Measurements from ENCODE around the gene KREMEN1.
"Not testable (repeated sequence)": the region's sequence is repeated elsewhere in the genome, so short reads cannot be mapped to it uniquely, and the experiment has no call there.

Gene KREMEN1

GRCh38 chr22:29079218-29079901 is 6.5 kb downstream of the KREMEN1 start:
- no peak for DNase-seq (ENCODE audit: low spot score)

GRCh38 chr22:29080106-29080975 is 7.5 kb downstream of the KREMEN1 start:
- DNase-seq (ENCODE audit: low spot score): no peak

GRCh38 chr22:29081517-29082236 is 8.8 kb downstream of the KREMEN1 start:
- no peak for DNase-seq (ENCODE audit: low spot score)

GRCh38 chr22:29082826-29083545 is 10.2 kb downstream of the KREMEN1 start:
- DNase-seq (ENCODE audit: low spot score): no peak

- DNase-seq (ENCODE audit: low spot score): not testable (repeated sequence)
Observed at GRCh38 chr22:29083576-29083932, 10.7 kb downstream of the KREMEN1 start.

- no peak for DNase-seq (ENCODE audit: low spot score)
Observed at GRCh38 chr22:29083933-29084591, 11.2 kb downstream of the KREMEN1 start.

- no peak for DNase-seq (ENCODE audit: low spot score)
Observed at GRCh38 chr22:29087012-29087411, 14.2 kb downstream of the KREMEN1 start.

GRCh38 chr22:29088809-29089208 is 16.0 kb downstream of the KREMEN1 start:
- no peak for DNase-seq (ENCODE audit: low spot score)

GRCh38 chr22:29089507-29089906 is 16.7 kb downstream of the KREMEN1 start:
- DNase-seq (ENCODE audit: low spot score): no peak

GRCh38 chr22:29090039-29090438 is 17.2 kb downstream of the KREMEN1 start:
- DNase-seq (ENCODE audit: low spot score): no peak

GRCh38 chr22:29092243-29092642 is 19.4 kb downstream of the KREMEN1 start:
- no peak for DNase-seq (ENCODE audit: low spot score)

GRCh38 chr22:29093030-29093429 is 20.2 kb downstream of the KREMEN1 start:
- DNase-seq (ENCODE audit: low spot score): no peak

GRCh38 chr22:29093501-29094300 is 20.9 kb downstream of the KREMEN1 start:
- DNase-seq (ENCODE audit: low spot score): peak; percentile 35

GRCh38 chr22:29095459-29095858 is 22.6 kb downstream of the KREMEN1 start:
- no peak for DNase-seq (ENCODE audit: low spot score)

- no peak for DNase-seq (ENCODE audit: low spot score)
Observed at GRCh38 chr22:29096736-29097669, 24.2 kb downstream of the KREMEN1 start.

GRCh38 chr22:29098296-29098695 is 25.5 kb downstream of the KREMEN1 start:
- no peak for DNase-seq (ENCODE audit: low spot score)

GRCh38 chr22:29102300-29102699 is 29.5 kb downstream of the KREMEN1 start:
- no peak for DNase-seq (ENCODE audit: low spot score)

- DNase-seq (ENCODE audit: low spot score): no peak
Observed at GRCh38 chr22:29103121-29103520, 30.3 kb downstream of the KREMEN1 start.

- DNase-seq (ENCODE audit: low spot score): peak; percentile 25
Observed at GRCh38 chr22:29105468-29105867, 32.6 kb downstream of the KREMEN1 start.

- no peak for DNase-seq (ENCODE audit: low spot score)
Observed at GRCh38 chr22:29106839-29107238, 34.0 kb downstream of the KREMEN1 start.
